ENCODE data around the gene CEP68.

GRCh38 chr2:65064728-65065552, 8.7 kb downstream of the CEP68 start:
- TF ChIP-seq CTCF (IDR thresholded peaks at IDR 0.05): peak in 5 of 7 experiments; percentile 63 to 91 (median 68)
- no peak for TF ChIP-seq POLR2A (IDR thresholded peaks at IDR 0.05)
- peak in 1 of 3 donors; percentile 27 for TF ChIP-seq POLR2AphosphoS5 (IDR thresholded peaks at IDR 0.05)
